HG03558 (cell line): Measurements from ENCODE around the gene NCOR1.
"Not testable (repeated sequence)": the region's sequence is repeated elsewhere in the genome, so short reads cannot be mapped to it uniquely, and the experiment has no call there.

Experiments used
- ATAC-seq: cut with Tn5 transposase; IDR thresholded peaks from one replicate; pipeline ENCODE4 v1.9.1; 2021; ENCODE audit warnings: moderate number of reproducible peaks; ENCODE audit not compliant: unreplicated experiment; ENCODE audit errors: extremely low read depth

The NCOR1 gene

GRCh38 chr17:16158714-16159113 is 56.6 kb downstream of the NCOR1 start:
- ATAC-seq = no peak

- no peak for ATAC-seq
Observed at GRCh38 chr17:16155536-16155935, 59.8 kb downstream of the NCOR1 start.

- ATAC-seq = not testable (repeated sequence)
Observed at GRCh38 chr17:16152326-16152725, 63.0 kb downstream of the NCOR1 start.

GRCh38 chr17:16150251-16150856 is 65.0 kb downstream of the NCOR1 start:
- no peak for ATAC-seq

- ATAC-seq = no peak
Observed at GRCh38 chr17:16148596-16148995, 66.7 kb downstream of the NCOR1 start.

- not testable (repeated sequence) for ATAC-seq
Observed at GRCh38 chr17:16145319-16145890, 69.9 kb downstream of the NCOR1 start.

- no peak for ATAC-seq
Observed at GRCh38 chr17:16141685-16142084, 73.6 kb downstream of the NCOR1 start.

- ATAC-seq = no peak
Observed at GRCh38 chr17:16140854-16141253, 74.5 kb downstream of the NCOR1 start.

GRCh38 chr17:16135461-16135860 is 79.9 kb downstream of the NCOR1 start:
- ATAC-seq = no peak

GRCh38 chr17:16131593-16131992 is 83.7 kb downstream of the NCOR1 start:
- ATAC-seq = no peak

GRCh38 chr17:16129441-16130205 is 85.7 kb downstream of the NCOR1 start:
- ATAC-seq = no peak

GRCh38 chr17:16123531-16123930 is 91.8 kb downstream of the NCOR1 start:
- ATAC-seq = no peak

- ATAC-seq = no peak
Observed at GRCh38 chr17:16122697-16123434, 92.5 kb downstream of the NCOR1 start.

- no peak for ATAC-seq
Observed at GRCh38 chr17:16121915-16122314, 93.4 kb downstream of the NCOR1 start.

- no peak for ATAC-seq
Observed at GRCh38 chr17:16120937-16121336, 94.4 kb downstream of the NCOR1 start.

GRCh38 chr17:16117149-16117548 is 98.2 kb downstream of the NCOR1 start:
- no peak for ATAC-seq

- ATAC-seq = not testable (repeated sequence)
Observed at GRCh38 chr17:16115077-16115698, 100.1 kb downstream of the NCOR1 start.

- no peak for ATAC-seq
Observed at GRCh38 chr17:16108871-16109270, 106.5 kb downstream of the NCOR1 start.

GRCh38 chr17:16108386-16108785 is 106.9 kb downstream of the NCOR1 start:
- no peak for ATAC-seq

- ATAC-seq = no peak
Observed at GRCh38 chr17:16107165-16107770, 108.1 kb downstream of the NCOR1 start.
